ENCODE results near the gene ZNF774. TPM values are rescaled to one million over a fixed set of nuclear protein-coding genes. Genes with fewer than 3 reads are reported as not detected.

Gene ZNF774
- total and polyA plus RNA-seq, 10 of the 15 experiments (the other 5 are each of a cell fraction or from before 2014, with no cell fraction given), result 0.35 to 2.5 (median 1.7) TPM

GRCh38 chr15:90367576-90367975 lies 15.5 kb downstream of the ZNF774 start (continued):
- TF ChIP-seq IRF3 (IDR thresholded peaks at IDR 0.05) (no peak), MAX (IDR thresholded peaks at IDR 0.05; ENCODE audit: low read depth, low read length) (no peak), PAX8 (IDR thresholded peaks at IDR 0.05) (no peak), PML (IDR thresholded peaks at IDR 0.05; ENCODE audit: low read length) (no peak), ZNF217 (IDR thresholded peaks at IDR 0.05) (no peak), ZNF384 (IDR thresholded peaks at IDR 0.05; ENCODE audit: borderline replicate concordance, low read depth, low read length) (no peak)

GRCh38 chr15:90375071-90375470 lies 23.0 kb downstream of the ZNF774 start:
- ChIA-PET CTCF (interaction anchor here (0.7 to 2.1 kb wide), 3 partner anchors 55 to 932 kb away, joined by 3 to 9 read pairs (median 3); no protein-coding TSS in a partner anchor), SMC1A (ENCODE audit: uncharacterized antibody, unreplicated experiment) (interaction anchor here (1.2 to 2.5 kb wide), 4 partner anchors 11 to 76 kb away, joined by 4 to 16 read pairs (median 6); partner anchors contain the start of gene IQGAP1), RAD21 (ENCODE audit: unreplicated experiment) (interaction anchor here (1.1 kb wide), 1 partner anchor 23 kb away, joined by 3 read pairs; the partner anchor contains the start of gene ZNF774), POLR2A (no interaction called here)
- Histone ChIP-seq H3K4me2 (ENCODE audit: control insufficient read depth, insufficient read depth) (no peak overlapping the region), H2AFZ (ENCODE audit: control insufficient read depth, low read depth, low read length) (no peak overlapping the region), H3K9ac (ENCODE audit: control insufficient read depth, insufficient read depth, low read length) (no peak overlapping the region), H3K27ac (ENCODE audit: control insufficient read depth, insufficient read depth) (no peak overlapping the region), H3K36me3 (ENCODE audit: control insufficient read depth in 2 of 2, insufficient read depth in 2 of 2, low read length in 1 of 2) (no peaks in the 10 kb centered on the region), H3K4me1 (ENCODE audit: control insufficient read depth, insufficient read depth, low read length) (peaks cover 5% of the 10 kb centered on the region; the same call in 1 of the 2 replicates), H3K27me3 (replicated peaks in 1 of 2; ENCODE audit: control insufficient read depth in 2 of 2, insufficient read depth in 2 of 2, low read length in 1 of 2) (no peaks in the 10 kb centered on the region), H4K20me1 (ENCODE audit: control insufficient read depth, insufficient read depth) (no peaks in the 10 kb centered on the region), H3K4me3 (no peak overlapping the region), H3K9me3 (replicated peaks; ENCODE audit: control insufficient read depth, insufficient read depth, low read length) (peaks cover 14% of the 10 kb centered on the region), H3K79me2 (ENCODE audit: control insufficient read depth, insufficient read depth, low read length) (no peaks in the 10 kb centered on the region)
- in situ Hi-C loops (cut with MboI) (no loop called here), intact Hi-C loops (cut with micrococcal nuclease; ENCODE audit: unreplicated experiment) (no loop called here)
- no TSS peak for BruUV-seq (replicated peaks)
- ATAC-seq, result no peak
- TF ChIP-seq SREBF2 (IDR thresholded peaks at IDR 0.05; ENCODE audit: low read length), result no peak
- peak; percentile 54; the same call in 1 of the 2 replicates for TF ChIP-seq NFYB (IDR thresholded peaks at IDR 0.05; ENCODE audit: insufficient read depth, low read depth, low read length)
- WGBS (ENCODE audit: insufficient coverage, insufficient replicate concordance, low lambda C conversion rate, missing lambda C conversion rate), result 97% methylated on average over 7 of the region's 7 CpGs
- FAIRE-seq, result no peak
- no peak for DNase-seq (ENCODE audit: low read depth, low spot score)
